PC-9 (cell line): Measurements from ENCODE around the gene CCNA1.

ENCODE experiments used
- CTCF ChIP-seq: fragments of 200-600 bp; sonication (generic); conservative IDR thresholded peaks from 2 replicates; pipeline ENCODE4 v1.6.1; 2017; ENCODE audit warnings: mixed run types, antibody characterized with exemption, mild to moderate bottlenecking, moderate library complexity
- EZH2 ChIP-seq: fragments of 200-600 bp; sonication (generic); IDR thresholded peaks from 2 replicates; pipeline ENCODE4 v1.8.0; 2017; ENCODE audit warnings: antibody characterized with exemption, low read depth

DNA sequence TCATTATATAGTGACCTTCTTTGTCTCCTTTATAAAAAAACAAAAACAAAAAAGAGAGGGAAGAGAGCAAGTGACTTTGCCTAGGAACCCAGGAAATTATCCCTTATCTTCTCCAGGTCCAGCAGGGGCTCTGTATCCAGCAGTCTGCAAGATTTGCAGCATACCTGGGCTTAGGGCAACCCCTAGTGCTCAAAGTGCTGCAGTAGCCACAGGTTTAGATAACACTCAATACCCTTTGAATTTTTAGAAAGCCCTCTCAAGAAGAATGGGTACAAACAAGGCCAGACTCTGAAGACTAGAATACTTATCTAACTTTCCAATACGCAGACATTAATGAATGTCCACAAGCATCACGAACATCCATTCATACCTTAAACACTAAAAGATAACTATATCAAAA is 43.2 kb downstream of the CCNA1 start:
- TF ChIP-seq CTCF (peak; percentile 73), EZH2 (no peak)
